Fibroblast of the aortic adventitia (primary cell): ENCODE measurements around the gene TAOK1. TPM values are rescaled to one million over a fixed set of nuclear protein-coding genes. Genes with fewer than 3 reads are reported as not detected.
A peak's percentile ranks its signal among the peaks of the same experiment; 100 is the strongest.

ENCODE experiments used
- DNase-seq: peaks from one replicate; pipeline ENCODE4 v3.0.0-alpha.2; 2010; ENCODE audit warnings: low read depth
- H3K4me3 ChIP-seq: 2 replicates; pipeline ENCODE4 v1.5.1; 2011; ENCODE audit warnings: low read depth, mild to moderate bottlenecking, control low read depth, low read length, moderate library complexity
- total RNA-seq: library from RNA; depleted of rRNA; stranded (reverse); fragments of >200 nt; gene quantifications from 2 replicates; pipeline ENCODE4 v1.2.3, GENCODE V29; 2012; ENCODE audit warnings: low replicate concordance
- TF ChIP-seq, protein P1 (sequence below): IDR thresholded peaks from 2 replicates; pipeline ENCODE4 v1.5.1; 2011; ENCODE audit warnings: mild to moderate bottlenecking, low read length, control low read depth, inconsistent platforms; ENCODE audit not compliant: insufficient read depth

The TAOK1 gene
- total RNA-seq, 1 donor, result 71.8 TPM

GRCh38 chr17:29363716-29364115 lies 26.4 kb upstream of the TAOK1 start:
- TF ChIP-seq, protein P1, sequence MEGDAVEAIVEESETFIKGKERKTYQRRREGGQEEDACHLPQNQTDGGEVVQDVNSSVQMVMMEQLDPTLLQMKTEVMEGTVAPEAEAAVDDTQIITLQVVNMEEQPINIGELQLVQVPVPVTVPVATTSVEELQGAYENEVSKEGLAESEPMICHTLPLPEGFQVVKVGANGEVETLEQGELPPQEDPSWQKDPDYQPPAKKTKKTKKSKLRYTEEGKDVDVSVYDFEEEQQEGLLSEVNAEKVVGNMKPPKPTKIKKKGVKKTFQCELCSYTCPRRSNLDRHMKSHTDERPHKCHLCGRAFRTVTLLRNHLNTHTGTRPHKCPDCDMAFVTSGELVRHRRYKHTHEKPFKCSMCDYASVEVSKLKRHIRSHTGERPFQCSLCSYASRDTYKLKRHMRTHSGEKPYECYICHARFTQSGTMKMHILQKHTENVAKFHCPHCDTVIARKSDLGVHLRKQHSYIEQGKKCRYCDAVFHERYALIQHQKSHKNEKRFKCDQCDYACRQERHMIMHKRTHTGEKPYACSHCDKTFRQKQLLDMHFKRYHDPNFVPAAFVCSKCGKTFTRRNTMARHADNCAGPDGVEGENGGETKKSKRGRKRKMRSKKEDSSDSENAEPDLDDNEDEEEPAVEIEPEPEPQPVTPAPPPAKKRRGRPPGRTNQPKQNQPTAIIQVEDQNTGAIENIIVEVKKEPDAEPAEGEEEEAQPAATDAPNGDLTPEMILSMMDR, result no peak
- no peak for DNase-seq
- no peak overlapping the region for H3K4me3 ChIP-seq

DNA sequence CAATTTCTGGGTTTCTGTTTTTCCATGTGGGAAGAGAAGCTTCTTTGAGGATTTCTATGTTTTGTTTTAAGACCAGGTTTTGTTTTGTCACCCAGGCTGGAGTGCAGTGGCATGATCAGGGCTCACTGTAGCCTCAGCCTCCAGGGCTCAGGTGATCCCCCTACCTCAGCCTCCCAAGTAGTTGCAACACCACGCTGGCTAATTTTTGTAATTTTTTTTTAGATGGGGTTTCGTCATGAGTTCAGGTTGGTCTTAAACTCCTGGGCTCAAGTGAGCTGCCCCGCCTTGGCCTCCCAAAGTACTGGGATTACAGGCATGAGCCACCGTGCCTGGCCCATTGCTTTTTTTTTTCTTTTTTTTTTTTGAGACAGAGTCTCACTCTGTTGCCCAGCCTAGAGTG lies 25.5 kb upstream of the TAOK1 start:
- DNase-seq, result no peak
- H3K4me3 ChIP-seq, result no peak overlapping the region
- TF ChIP-seq, protein P1, result no peak

DNA sequence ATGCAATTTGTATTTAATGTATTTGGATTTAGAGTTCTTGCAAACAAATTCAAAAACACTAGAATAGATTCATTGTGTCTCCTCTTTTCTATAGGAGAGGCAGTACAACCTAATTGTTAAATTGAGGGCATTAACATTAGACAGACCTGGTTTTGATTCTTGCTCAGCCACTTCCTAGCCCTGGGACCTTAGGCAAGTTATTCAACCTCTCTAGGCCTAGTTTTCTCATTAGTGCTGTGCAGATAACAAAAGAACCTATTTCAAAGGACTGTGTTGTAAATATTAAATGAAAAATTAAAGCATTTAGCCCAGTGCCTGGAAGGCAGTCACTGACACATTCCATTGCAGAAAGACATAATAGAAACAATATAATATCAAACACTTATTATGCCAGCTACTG lies 22.0 kb upstream of the TAOK1 start:
- no peak for DNase-seq
- TF ChIP-seq, protein P1, result no peak

GRCh38 chr17:29368926-29369325 lies 21.2 kb upstream of the TAOK1 start:
- no peak for DNase-seq
- TF ChIP-seq, protein P1, result no peak

More for the DNA sequence above, 22.0 kb upstream of the TAOK1 start:
- H3K4me3 ChIP-seq, result no peak overlapping the region

DNA sequence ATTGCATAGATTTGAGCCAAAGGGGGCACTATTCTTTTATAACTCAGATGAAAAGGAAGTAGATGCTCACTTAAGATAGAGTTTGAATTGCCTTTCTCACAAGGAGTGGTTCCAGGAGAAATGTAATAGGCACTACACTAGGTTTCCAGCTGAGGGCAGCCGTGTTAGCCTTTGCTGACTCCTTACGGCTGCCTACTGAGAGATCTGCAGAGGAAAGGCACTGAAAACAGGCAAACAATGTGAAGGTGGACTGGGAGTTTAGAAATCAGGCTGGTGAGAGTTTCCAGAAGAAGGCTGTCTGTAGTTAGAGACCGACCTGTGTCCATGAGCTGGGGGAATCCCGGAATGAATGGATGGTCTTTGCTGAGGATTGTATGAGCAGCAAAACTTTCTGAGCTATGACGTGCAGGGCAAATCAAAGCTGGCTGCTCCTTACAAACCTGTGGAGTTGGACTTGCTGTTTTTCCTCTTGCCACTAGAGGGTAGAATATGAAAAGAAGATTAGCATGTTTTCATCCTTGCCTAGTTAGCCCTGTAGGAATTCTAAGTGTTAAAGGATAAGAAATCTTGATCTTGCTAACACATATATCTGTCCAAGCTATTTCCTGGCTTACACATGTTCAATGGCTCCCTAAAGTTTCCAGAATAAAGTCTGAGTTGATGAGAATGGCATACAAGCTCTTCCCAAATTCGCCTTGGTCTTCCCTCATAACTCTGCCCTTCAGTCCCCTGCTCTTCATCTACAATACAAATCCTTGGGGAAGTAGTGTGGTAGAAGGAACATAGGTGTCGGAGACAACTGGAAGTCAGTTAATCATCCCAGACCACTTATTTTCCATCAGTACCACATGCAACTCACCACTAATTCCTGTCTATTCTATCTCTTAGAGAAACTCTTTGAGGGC lies 20.1 kb upstream of the TAOK1 start:
- TF ChIP-seq, protein P1, result peak; percentile 82
- peak overlapping the region; percentile 31 for H3K4me3 ChIP-seq
- DNase-seq, result peak; percentile 89

More at GRCh38 chr17:29368926-29369325, 21.2 kb upstream of the TAOK1 start:
- H3K4me3 ChIP-seq, result no peak overlapping the region

GRCh38 chr17:29376667-29377270 lies 13.4 kb upstream of the TAOK1 start:
- H3K4me3 ChIP-seq, result no peak overlapping the region
- TF ChIP-seq, protein P1, result no peak

More at GRCh38 chr17:29376667-29377270, 13.4 kb upstream of the TAOK1 start:
- peak; percentile 86 for DNase-seq
